GM18499 (cell line): ENCODE data around the gene MAGEB6.
"Not testable (repeated sequence)": the region's sequence is repeated elsewhere in the genome, so short reads cannot be mapped to it uniquely, and the experiment has no call there.

ENCODE experiments used
- ATAC-seq: cut with Tn5 transposase; IDR thresholded peaks from one replicate; pipeline ENCODE4 v1.9.1; 2021; ENCODE audit warnings: moderate number of reproducible peaks; ENCODE audit not compliant: insufficient read depth, unreplicated experiment

The MAGEB6 gene

GRCh38 chrX:26192204-26192603 is at the start of gene MAGEB6:
Gene MAGEB6 (plus strand): TSS chrX:26192440. CDS start chrX:26193847, 1,407 bp downstream.
- no peak for ATAC-seq

- no peak for ATAC-seq
These were observed 46.2 kb upstream of the MAGEB6 start for GRCh38 chrX:26146024-26146423.

GRCh38 chrX:26160301-26160700 is 31.9 kb upstream of the MAGEB6 start, which contains the start of gene MAGEB6B:
Gene MAGEB6B (plus strand): TSS chrX:26160601. CDS start chrX:26160601, 0 bp downstream.
- no peak for ATAC-seq

- ATAC-seq: no peak
These were observed 11.3 kb downstream of the MAGEB6 start for GRCh38 chrX:26203561-26203960.

- not testable (repeated sequence) for ATAC-seq
These were observed 12.5 kb downstream of the MAGEB6 start for GRCh38 chrX:26204717-26205116.

- no peak for ATAC-seq
These were observed 15.8 kb downstream of the MAGEB6 start for GRCh38 chrX:26208012-26208411.

- ATAC-seq: no peak
These were observed 23.6 kb downstream of the MAGEB6 start, which contains the start of gene MAGEB5 for GRCh38 chrX:26215869-26216268. Gene MAGEB5 (plus strand): TSS chrX:26216169. CDS start chrX:26217302, 1,133 bp downstream.

GRCh38 chrX:26219351-26219750 is 27.1 kb downstream of the MAGEB6 start:
- ATAC-seq: no peak

- no peak for ATAC-seq
These were observed 41.9 kb downstream of the MAGEB6 start for GRCh38 chrX:26234177-26234576.
